NCI-H748 treated with DMSO at 0.1 percent for 48 hours (cell line): Measurements from ENCODE around the gene TMCC1.
A peak's percentile ranks its signal among the peaks of the same experiment; 100 is the strongest.
"Not testable (repeated sequence)": the region's sequence is repeated elsewhere in the genome, so short reads cannot be mapped to it uniquely, and the experiment has no call there.

Source experiments
- DNase-seq: peaks from one replicate; lab custom pipeline; 2025; lab: John Stamatoyannopoulos, UW

TMCC1 gene

GRCh38 chr3:129727707-129728106 lies 165.8 kb downstream of the TMCC1 start:
- no peak for DNase-seq

DNA sequence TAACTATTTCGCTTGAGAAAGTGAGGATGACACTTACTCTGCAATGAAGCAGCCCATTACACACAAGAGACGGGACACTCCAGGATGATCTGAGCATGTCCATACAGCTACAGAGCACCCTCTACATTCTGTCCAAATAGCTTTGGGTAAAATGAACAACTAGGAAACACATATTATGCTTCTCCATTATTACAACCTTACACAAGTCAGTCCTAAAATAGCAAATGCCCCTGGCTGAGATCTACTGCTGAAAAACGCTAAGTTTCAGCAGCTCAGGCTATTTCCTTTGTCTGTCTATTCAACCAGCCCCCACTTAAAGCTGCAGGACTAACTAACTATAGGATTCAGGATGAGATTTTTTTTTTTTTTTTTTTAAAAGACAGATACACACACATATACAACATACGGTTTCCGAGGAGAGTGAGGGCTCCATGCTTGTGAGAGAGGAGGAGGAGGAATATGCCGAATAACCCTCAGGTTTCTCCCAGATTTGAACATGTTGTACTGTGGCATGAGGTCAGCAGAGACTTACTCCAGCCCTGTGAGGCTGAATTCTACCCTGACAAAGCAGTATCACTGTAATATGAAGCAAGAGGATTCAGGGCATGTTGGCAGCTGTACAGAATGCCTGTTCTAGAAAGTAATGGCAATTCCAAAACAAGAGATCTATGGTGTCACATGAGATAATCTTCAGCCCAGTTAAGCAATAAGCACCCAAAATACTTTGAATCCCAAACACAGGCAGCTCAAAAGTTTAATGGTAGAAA lies 169.8 kb downstream of the TMCC1 start:
- DNase-seq, result no peak

GRCh38 chr3:129722527-129722926 lies 171.0 kb downstream of the TMCC1 start:
- DNase-seq, result no peak

- DNase-seq, result no peak
These were observed 175.3 kb downstream of the TMCC1 start for GRCh38 chr3:129718201-129718600.

GRCh38 chr3:129715854-129716253 lies 177.7 kb downstream of the TMCC1 start:
- DNase-seq, result no peak

GRCh38 chr3:129708328-129708861 lies 185.1 kb downstream of the TMCC1 start:
- DNase-seq, result no peak

DNA sequence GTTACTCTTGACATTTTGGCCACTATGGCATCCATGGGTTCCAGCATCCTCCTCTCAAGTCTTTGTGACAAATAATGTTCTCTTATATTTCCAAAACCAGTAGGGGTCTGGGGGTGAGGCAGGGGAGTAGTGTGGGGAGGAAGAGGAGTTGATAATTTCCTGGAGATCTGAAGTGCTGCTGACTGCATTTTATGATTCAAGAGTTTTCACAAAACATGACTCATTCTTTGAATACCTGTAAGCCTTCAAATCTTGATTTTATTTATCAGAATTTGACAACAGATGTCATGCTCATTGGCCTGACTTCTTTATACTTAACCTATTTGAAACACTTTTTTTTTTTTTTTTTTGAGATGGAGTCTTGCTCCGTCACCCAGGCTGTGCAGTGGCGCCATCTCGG lies 188.2 kb downstream of the TMCC1 start:
- DNase-seq, result no peak

GRCh38 chr3:129703913-129704312 lies 189.6 kb downstream of the TMCC1 start:
- no peak for DNase-seq

DNA sequence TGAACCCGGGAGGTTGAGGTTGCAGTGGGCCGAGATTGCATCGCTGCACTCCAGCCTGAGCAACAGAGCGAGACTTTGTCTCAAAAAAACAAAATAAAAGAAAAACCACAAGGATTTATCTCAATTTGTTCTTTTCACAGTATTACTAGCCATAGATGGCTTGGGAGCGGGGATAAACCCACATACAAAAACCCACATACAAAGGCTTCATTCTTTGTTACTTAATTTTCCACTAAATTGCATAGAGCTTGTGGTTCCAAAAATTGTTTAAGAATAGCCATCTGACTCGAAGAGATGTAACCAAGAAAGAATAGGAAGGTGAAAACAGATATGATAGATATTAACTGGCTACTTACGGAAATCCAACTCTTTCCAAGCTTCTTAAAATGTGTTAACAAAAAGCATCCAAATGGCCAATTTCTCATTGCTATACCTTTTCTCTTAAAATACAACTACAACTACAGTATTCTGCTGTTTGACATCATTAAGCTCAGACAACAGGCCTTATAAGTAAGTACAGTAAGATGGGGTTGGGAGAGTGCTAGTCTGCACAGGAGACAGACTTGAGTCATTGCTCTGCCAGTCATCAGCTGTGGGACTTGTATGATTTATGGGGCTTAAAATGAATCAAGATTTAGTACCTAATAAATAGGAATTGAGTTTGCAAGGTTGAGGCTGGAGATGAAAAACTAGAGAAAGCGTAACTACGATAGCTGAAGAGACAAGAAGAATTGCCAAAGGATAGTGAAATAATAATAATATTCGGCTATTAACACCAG lies 190.4 kb downstream of the TMCC1 start:
- no peak for DNase-seq

GRCh38 chr3:129701161-129701560 lies 192.3 kb downstream of the TMCC1 start:
- no peak for DNase-seq

DNA sequence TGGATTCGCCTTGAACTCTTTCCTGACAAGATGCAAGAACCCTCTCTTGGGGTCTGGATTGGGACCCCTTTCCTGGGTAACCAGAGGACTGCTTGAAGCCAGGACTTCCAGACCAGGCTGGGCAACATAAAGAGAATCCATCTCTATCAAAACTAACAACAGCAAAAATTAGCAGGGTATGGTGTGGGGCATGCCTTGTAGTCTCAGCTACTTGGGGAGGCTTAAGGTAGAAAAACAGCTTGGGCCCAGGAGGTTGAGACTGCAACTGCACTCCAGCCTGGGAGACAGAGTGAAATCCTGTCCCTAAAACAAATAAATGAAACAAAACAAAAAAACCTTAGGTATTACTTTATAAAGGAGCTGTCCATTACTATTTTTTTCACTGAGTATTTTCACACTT lies 193.9 kb downstream of the TMCC1 start:
- no peak for DNase-seq

- no peak for DNase-seq
These were observed 194.3 kb downstream of the TMCC1 start for GRCh38 chr3:129699199-129699598.

DNA sequence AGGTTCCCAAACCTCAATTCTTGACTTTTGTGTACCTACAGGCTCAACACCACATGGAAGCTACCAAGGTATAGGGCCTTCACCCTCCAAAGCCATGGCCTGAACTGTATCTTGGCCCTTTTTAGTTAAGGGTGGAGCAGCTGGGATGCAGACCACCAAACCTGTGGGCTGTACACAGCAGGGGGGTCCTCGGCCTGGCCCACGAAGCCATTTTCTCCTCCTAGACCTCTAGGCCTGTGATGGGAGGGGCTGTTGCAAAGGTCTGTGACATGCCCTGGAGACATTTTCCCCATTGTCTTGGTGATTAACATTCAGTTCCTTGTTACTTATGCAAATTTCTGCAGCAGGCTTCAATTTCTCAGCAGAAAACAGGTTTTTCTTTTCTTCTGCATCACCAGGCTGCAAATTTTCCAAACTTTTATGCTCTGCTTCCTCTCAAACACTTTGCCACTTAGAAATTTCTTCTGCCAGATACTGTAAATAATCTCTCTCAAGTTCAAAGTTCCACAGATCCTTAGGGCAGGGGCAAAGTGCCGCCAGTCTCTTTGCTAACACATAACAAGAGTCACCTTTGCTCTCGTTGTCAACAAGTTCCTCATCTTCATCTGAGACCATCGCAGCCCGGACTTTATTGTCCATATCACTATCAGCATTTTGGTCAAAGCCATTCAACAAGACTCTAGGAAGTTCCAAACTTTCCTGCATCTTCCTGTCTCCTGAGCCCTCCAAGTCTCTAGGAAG lies 196.1 kb downstream of the TMCC1 start:
- DNase-seq, result no peak

DNA sequence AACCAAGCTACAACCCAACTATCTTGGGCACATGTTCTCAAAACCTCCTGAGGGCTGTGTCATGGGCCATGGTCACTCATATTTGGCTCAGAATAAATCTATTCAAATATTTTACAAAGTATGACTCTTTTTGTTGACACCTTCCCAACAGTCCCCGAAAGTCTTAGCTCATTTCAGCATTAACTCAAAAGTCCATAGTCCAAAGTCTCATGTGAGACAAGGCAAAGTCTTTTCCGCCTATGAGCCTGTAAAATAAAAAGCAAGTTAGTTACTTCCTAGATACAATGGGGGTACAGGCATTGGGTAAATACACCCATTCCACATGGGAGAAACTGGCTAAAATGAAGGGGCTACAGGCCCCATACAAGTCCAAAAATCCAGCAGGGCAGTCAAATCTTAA lies 197.1 kb downstream of the TMCC1 start:
- not testable (repeated sequence) for DNase-seq

DNA sequence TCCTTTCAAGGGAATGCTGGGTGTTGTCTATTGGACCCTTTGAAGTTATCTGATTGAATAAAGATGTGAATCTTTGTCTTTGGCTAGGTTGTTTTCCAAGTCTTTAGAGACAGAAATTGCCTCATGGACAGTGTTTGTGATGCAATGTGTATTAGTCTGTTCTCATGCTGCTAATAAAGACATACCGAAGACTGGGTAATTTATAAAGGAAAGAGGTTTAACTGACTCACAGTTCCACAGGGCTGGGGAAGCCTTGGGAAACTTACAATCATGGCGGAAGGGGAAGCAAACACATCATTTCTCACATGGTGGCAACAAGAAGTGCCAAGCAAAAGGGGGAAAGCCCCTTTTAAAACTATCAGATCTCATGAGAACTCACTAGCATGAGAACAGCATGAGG lies 198.3 kb downstream of the TMCC1 start:
- no peak for DNase-seq

GRCh38 chr3:129694228-129694627 lies 199.3 kb downstream of the TMCC1 start:
- no peak for DNase-seq

DNA sequence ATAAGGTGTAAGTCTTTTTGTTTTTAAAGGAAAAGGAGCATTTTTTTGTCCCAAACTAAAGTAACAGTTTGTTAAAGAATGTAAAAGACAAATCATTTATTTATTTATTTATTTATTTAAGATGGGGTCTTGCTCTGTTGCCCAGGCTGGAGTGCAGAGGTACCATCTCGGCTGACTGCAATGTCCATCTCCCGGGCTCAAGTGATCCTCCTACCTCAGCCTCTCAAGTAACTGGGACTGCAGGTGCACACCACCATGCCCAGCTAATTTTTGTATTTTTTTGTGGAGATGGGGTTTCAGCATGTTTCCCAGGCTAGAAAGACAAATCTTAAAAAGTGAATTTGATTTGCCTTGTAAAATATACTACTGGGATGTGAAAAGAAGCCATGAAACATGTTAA lies 200.8 kb downstream of the TMCC1 start:
- no peak for DNase-seq

- DNase-seq, result no peak
These were observed 202.5 kb downstream of the TMCC1 start for GRCh38 chr3:129690963-129691362.

DNA sequence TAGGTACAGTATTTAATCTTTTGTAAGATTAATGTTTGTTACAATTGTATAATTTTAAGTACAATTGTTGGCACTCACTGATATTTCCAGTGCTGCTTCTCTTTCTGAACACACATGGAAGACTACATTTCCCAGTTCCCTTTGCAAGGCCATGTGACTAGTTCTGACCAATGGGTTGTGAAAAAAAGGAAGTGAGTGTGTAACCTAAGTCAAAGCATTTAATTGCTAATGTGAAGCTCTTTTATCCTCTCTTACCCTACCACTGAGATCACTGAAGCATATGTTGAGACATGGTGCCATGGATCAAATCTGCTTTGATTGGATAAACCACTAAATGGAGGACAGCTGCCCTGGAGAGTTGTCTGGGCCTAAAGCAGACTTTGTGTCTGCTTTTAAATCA lies 203.1 kb downstream of the TMCC1 start:
- peak; percentile 42 for DNase-seq

DNA sequence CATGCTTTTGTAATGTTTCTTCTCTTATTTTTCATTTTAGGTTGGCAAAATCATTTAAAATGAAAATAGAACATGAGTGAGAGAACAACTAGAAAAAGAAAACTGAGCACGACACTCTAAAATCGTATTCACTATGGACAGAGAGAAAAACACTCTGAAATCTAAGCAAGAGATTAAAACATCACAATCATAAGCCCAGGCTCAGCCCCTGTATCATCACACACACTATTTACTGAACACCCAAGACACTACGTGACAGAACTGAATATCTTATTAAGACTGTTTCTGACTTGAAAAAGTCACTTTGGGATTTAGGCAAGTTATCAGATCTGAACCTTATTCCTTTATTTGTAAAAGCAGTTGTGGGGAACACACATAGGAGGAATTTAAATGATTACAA lies 204.5 kb downstream of the TMCC1 start:
- no peak for DNase-seq

DNA sequence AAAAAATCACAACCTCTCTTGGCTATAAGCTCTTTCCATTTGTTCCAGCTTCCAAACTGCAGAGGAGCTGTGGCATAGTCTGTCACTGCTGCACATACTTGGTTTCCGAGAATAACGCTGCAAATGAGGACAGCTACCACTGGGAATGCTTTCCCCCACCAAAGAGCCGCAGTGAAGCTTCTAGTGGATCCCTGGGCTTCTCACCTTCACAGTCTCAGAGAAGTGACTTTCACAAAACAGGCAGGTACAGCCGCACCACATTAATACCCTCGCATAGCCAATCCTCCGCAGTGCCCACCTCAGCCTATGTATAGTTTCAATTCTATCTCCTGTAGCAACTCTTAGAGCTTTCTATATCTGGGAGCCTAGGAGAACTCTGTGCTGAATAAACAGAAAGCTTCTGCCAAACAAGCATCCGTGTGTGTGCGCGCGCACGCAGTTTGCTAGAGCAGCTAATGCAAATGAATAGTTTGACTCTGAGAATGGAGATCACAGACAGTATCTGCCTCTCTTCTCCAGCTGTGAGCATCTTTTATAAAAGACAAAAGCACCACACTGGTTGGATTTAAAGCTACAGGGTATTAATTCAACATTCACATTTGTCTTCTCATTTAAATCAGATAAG lies 205.1 kb downstream of the TMCC1 start:
- peak; percentile 70 for DNase-seq

DNA sequence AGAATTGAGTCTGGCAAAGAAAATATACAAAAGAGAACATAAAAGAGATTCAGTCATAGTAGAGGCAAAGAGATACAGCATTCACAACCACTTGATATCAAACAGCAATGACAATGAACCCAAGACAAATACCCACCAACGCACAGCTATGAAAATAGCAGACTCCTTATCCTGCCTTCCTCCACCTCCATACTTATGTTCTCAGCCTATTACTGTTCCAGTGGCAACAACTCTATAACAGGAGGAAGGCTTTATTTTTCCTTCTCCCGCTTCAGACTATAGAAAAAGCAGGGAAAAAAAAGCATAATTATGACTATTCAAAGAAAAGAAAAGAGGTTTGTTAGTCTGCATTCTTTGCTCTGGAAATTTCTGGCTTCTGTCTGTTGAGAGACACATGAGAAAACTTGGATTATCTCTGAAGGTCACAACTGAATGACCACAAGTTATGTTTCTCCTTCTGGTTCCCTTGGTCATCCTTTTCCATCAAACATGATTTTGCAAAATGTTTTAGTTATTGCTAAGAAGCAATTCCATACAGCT lies 205.9 kb downstream of the TMCC1 start:
- no peak for DNase-seq
